Measurements from ENCODE around the gene EXOC3.

GRCh38 chr5:393846-394275 is 49.1 kb upstream of the EXOC3 start:
- TF ChIP-seq CTCF (IDR thresholded peaks at IDR 0.05): no peak
- no peak for TF ChIP-seq EZH2 (IDR thresholded peaks at IDR 0.05)

Data from neural progenitor cell (in vitro differentiated cells).